H9 (cell line): ENCODE data around the gene TNFRSF11A. TPM values are rescaled to one million over a fixed set of nuclear protein-coding genes. Genes with fewer than 3 reads are reported as not detected.

Experiments
- DNase-seq: peaks from one replicate; pipeline ENCODE4 v3.0.0-alpha.2; 2017
- H2AFZ ChIP-seq: one replicate; pipeline ENCODE4 v1.6.1; 2013; ENCODE audit warnings: mild to moderate bottlenecking, low read length, control low read depth, moderate library complexity
- H2AK5ac ChIP-seq: 2 replicates; pipeline ENCODE4 v1.6.1; 2013; ENCODE audit warnings: low read length, control low read depth, mixed read lengths; ENCODE audit not compliant: insufficient read length
- H2BK120ac ChIP-seq: one replicate; pipeline ENCODE4 v1.6.1; 2013; ENCODE audit warnings: low read depth, mild to moderate bottlenecking, low read length, control low read depth, inconsistent platforms; ENCODE audit not compliant: poor library complexity, severe bottlenecking
- H2BK12ac ChIP-seq: 2 replicates; pipeline ENCODE4 v1.6.1; 2013; ENCODE audit warnings: low read length, control low read depth, mixed read lengths, low read depth; ENCODE audit not compliant: insufficient read length
- H2BK15ac ChIP-seq: 2 replicates; pipeline ENCODE4 v1.6.1; 2013; ENCODE audit warnings: low read depth, low read length, control low read depth
- H2BK20ac ChIP-seq: one replicate; pipeline ENCODE4 v1.6.1; 2013; ENCODE audit warnings: low read depth, mild to moderate bottlenecking, low read length, control low read depth, inconsistent platforms; ENCODE audit not compliant: poor library complexity, severe bottlenecking
- H2BK5ac ChIP-seq: 2 replicates; pipeline ENCODE4 v1.6.1; 2013; ENCODE audit warnings: low read length, control low read depth, mixed read lengths; ENCODE audit not compliant: insufficient read length
- H3K14ac ChIP-seq: 2 replicates; pipeline ENCODE4 v1.6.1; 2013; ENCODE audit warnings: low read length, control low read depth; ENCODE audit not compliant: insufficient read depth
- H3K18ac ChIP-seq: 2 replicates; pipeline ENCODE4 v1.6.1; 2013; ENCODE audit warnings: low read depth, mild to moderate bottlenecking, mixed read lengths, low read length, control low read depth; ENCODE audit not compliant: insufficient read length
- H3K23ac ChIP-seq: 2 replicates; pipeline ENCODE4 v1.6.1; 2013; ENCODE audit warnings: low read length, control low read depth, mixed read lengths, low read depth; ENCODE audit not compliant: insufficient read length
- H3K23me2 ChIP-seq: 2 replicates; pipeline ENCODE4 v1.6.1; 2013; ENCODE audit warnings: low read depth, mild to moderate bottlenecking, mixed read lengths, low read length, control low read depth; ENCODE audit not compliant: insufficient read length, poor library complexity, severe bottlenecking
- H3K27ac ChIP-seq: 2 replicates; pipeline ENCODE4 v1.5.1; 2013; ENCODE audit warnings: low read length, control low read depth, mixed read lengths, low read depth; ENCODE audit not compliant: insufficient read length
- H3K27me3 ChIP-seq: 2 replicates; pipeline ENCODE4 v1.6.1; 2013; ENCODE audit warnings: low read length, control low read depth, inconsistent platforms; ENCODE audit not compliant: insufficient read depth
- H3K4ac ChIP-seq: 2 replicates; pipeline ENCODE4 v1.6.1; 2013; ENCODE audit warnings: low read depth, mild to moderate bottlenecking, control low read depth, inconsistent platforms, low read length, moderate library complexity
- H3K4me1 ChIP-seq: 2 replicates; pipeline ENCODE4 v1.6.1; 2013; ENCODE audit warnings: low read length, control low read depth, inconsistent platforms; ENCODE audit not compliant: insufficient read depth
- H3K4me2 ChIP-seq: 2 replicates; pipeline ENCODE4 v1.6.1; 2013; ENCODE audit warnings: low read length, control low read depth, mixed read lengths; ENCODE audit not compliant: insufficient read length, insufficient read depth
- H3K56ac ChIP-seq: 2 replicates; pipeline ENCODE4 v1.6.1; 2013; ENCODE audit warnings: low read depth, mild to moderate bottlenecking, mixed read lengths, low read length, control low read depth; ENCODE audit not compliant: insufficient read length
- H3K79me1 ChIP-seq: 2 replicates; pipeline ENCODE4 v1.6.1; 2013; ENCODE audit warnings: low read depth, mild to moderate bottlenecking, moderate library complexity, low read length, control low read depth, inconsistent platforms; ENCODE audit not compliant: insufficient read depth, poor library complexity, severe bottlenecking
- H3K79me2 ChIP-seq: 2 replicates; pipeline ENCODE4 v1.6.1; 2013; ENCODE audit warnings: low read length, control low read depth, inconsistent platforms; ENCODE audit not compliant: insufficient read depth
- H3K9ac ChIP-seq: 2 replicates; pipeline ENCODE4 v1.6.1; 2013; ENCODE audit warnings: low read length, control low read depth, mixed read lengths; ENCODE audit not compliant: insufficient read length; ENCODE audit errors: extremely low read depth
- H3K9me3 ChIP-seq: one replicate; pipeline ENCODE4 v1.6.1; 2013; ENCODE audit warnings: low read depth, low read length, inconsistent platforms; ENCODE audit not compliant: control insufficient read depth
- H3T11ph ChIP-seq: one replicate; pipeline ENCODE4 v1.6.1; 2013; ENCODE audit warnings: mild to moderate bottlenecking, low read length, control low read depth, inconsistent platforms
- H4K20me1 ChIP-seq: one replicate; pipeline ENCODE4 v1.6.1; 2013; ENCODE audit not compliant: control insufficient read depth, insufficient read length, insufficient read depth
- H4K5ac ChIP-seq: 2 replicates; pipeline ENCODE4 v1.6.1; 2013; ENCODE audit warnings: low read depth, mild to moderate bottlenecking, mixed read lengths, low read length, control low read depth; ENCODE audit not compliant: insufficient read length
- H4K8ac ChIP-seq: replicated peaks from 2 replicates; pipeline ENCODE4 v1.6.1; 2013; ENCODE audit warnings: low read length, control low read depth, mixed read lengths, low read depth; ENCODE audit not compliant: insufficient read length
- H4K91ac ChIP-seq: 2 replicates; pipeline ENCODE4 v1.6.1; 2013; ENCODE audit warnings: low read depth, mild to moderate bottlenecking, moderate library complexity, mixed read lengths, low read length, control low read depth; ENCODE audit not compliant: insufficient read length
- H3K27ac Mint-ChIP-seq, 3 experiments: 2 replicates in 2 of 3; 3 replicates in 1 of 3; pipeline ENCODE4 v1.8.0; 2020 to 2021; ENCODE audit warnings: mixed read lengths in 3 of 3, mild to moderate bottlenecking in 1 of 3, moderate library complexity in 1 of 3
- H3K27me3 Mint-ChIP-seq: 2 replicates; pipeline ENCODE4 v1.8.0; 2021; ENCODE audit warnings: low read depth, mild to moderate bottlenecking, moderate library complexity, mixed read lengths
- H3K36me3 Mint-ChIP-seq, 3 experiments: 2 replicates in 2 of 3; 3 replicates in 1 of 3; pipeline ENCODE4 v1.8.0; 2020 to 2021; ENCODE audit warnings: low read depth in 3 of 3, mixed read lengths in 3 of 3; ENCODE audit not compliant: insufficient read depth in 1 of 3
- H3K4me1 Mint-ChIP-seq, 2 experiments: 2 replicates each; pipeline ENCODE4 v1.8.0; 2020; ENCODE audit warnings: mixed read lengths in 2 of 2
- H3K4me3 Mint-ChIP-seq, 2 experiments: 2 replicates in 1 of 2; 3 replicates in 1 of 2; pipeline ENCODE4 v1.8.0; 2020 to 2021; ENCODE audit warnings: mild to moderate bottlenecking in 2 of 2, mixed read lengths in 2 of 2, moderate library complexity in 1 of 2
- H3K9me3 Mint-ChIP-seq, 2 experiments: 2 replicates in 1 of 2; 3 replicates in 1 of 2; pipeline ENCODE4 v1.8.0; 2020; ENCODE audit warnings: mild to moderate bottlenecking in 2 of 2, mixed read lengths in 2 of 2, moderate library complexity in 1 of 2
- CTCF ChIP-seq: fragments of 200-600 bp; sonication (generic); conservative IDR thresholded peaks from 3 replicates; pipeline ENCODE4 v1.8.0; 2021; ENCODE audit warnings: antibody characterized with exemption, mild to moderate bottlenecking
- WGBS: extraction: QIAGEN DNeasy Blood & Tissue Kit; methylation state at CpG from one replicate; pipeline ENCODE4 v1.1.7; 2013; ENCODE audit warnings: missing lambda C conversion rate, low lambda C conversion rate, mixed read lengths; ENCODE audit not compliant: insufficient read length; ENCODE audit errors: extremely low coverage; 5-methylcytosine and 5-hydroxymethylcytosine counted together
- total RNA-seq: library from RNA; stranded (reverse); gene quantifications from 2 replicates; pipeline ENCODE4 v1.2.1, GENCODE V29; 2021

The TNFRSF11A gene
- total RNA-seq, 1 experiment from 2014 or later = 7.8 TPM

GRCh38 chr18:62438866-62439265 is 113.8 kb downstream of the TNFRSF11A start:
- Mint-ChIP-seq H3K27ac (no peak overlapping the region), H3K27me3 (peaks cover 1% of the 10 kb centered on the region; the same call in 1 of the 2 replicates), H3K4me1 (peaks cover 10 to 11% of the 10 kb centered on the region in 2 experiments), H3K36me3 (no peaks in the 10 kb centered on the region; a peak in 2 of 7 replicates), H3K9me3 (no peaks in the 10 kb centered on the region), H3K4me3 (no peak overlapping the region)
- no peak for DNase-seq
- Histone ChIP-seq H4K5ac (no peak overlapping the region), H3K9me3 (no peaks in the 10 kb centered on the region), H2BK15ac (no peak overlapping the region), H3K79me1 (no peaks in the 10 kb centered on the region), H3K9ac (no peak overlapping the region), H3K23me2 (no peaks in the 10 kb centered on the region), H3K56ac (no peak overlapping the region), H3K27ac (no peak overlapping the region), H4K8ac (no peak overlapping the region), H2AFZ (no peak overlapping the region), H3K4me1 (no peaks in the 10 kb centered on the region; the same call in 1 of the 2 replicates), H2BK5ac (no peak overlapping the region), H4K20me1 (no peaks in the 10 kb centered on the region), H2AK5ac (no peak overlapping the region), H3K23ac (no peak overlapping the region), H3K14ac (no peak overlapping the region), H3K18ac (no peak overlapping the region), H2BK120ac (no peak overlapping the region), H4K91ac (no peak overlapping the region), H2BK12ac (no peak overlapping the region), H3K27me3 (no peaks in the 10 kb centered on the region), H2BK20ac (no peak overlapping the region), H3K79me2 (no peaks in the 10 kb centered on the region), H3K4ac (no peak overlapping the region), H3T11ph (no peak overlapping the region), H3K4me2 (no peak overlapping the region)
- no CpG with 5 or more reads among the region's 8 CpGs for WGBS
- TF ChIP-seq CTCF = no peak

Other genes with a start within 250 kb of the TNFRSF11A start
- gene PIGN, start 138.3 kb upstream of the TNFRSF11A start, total RNA-seq = 30.9 and 32.4 TPM in 2 replicates
- gene RELCH, start 138.1 kb upstream of the TNFRSF11A start, total RNA-seq = 32.3 and 36.2 TPM in 2 replicates
- gene ZCCHC2, start 197.7 kb downstream of the TNFRSF11A start, total RNA-seq = 12.1 and 12.4 TPM in 2 replicates